Muscle of leg (tissue), 11 donors: ENCODE data around the gene PSME1. TPM values are rescaled to one million over a fixed set of nuclear protein-coding genes. Genes with fewer than 3 reads are reported as not detected.

Source experiments
- DNase-seq: peaks from one replicate; pipeline ENCODE4 v3.0.0; 2013
- H3K27ac ChIP-seq: one replicate; pipeline ENCODE4 v1.5.1; 2013; ENCODE audit warnings: mild to moderate bottlenecking, low read length, control low read depth
- H3K27me3 ChIP-seq: one replicate; pipeline ENCODE4 v1.6.1; 2013; ENCODE audit warnings: low read length; ENCODE audit not compliant: control insufficient read depth, insufficient read depth
- H3K36me3 ChIP-seq: one replicate; pipeline ENCODE4 v1.6.1; 2013; ENCODE audit warnings: low read length; ENCODE audit not compliant: control insufficient read depth, insufficient read depth
- H3K4me1 ChIP-seq: one replicate; pipeline ENCODE4 v1.6.1; 2013; ENCODE audit warnings: low read length; ENCODE audit not compliant: control insufficient read depth, insufficient read depth
- H3K4me3 ChIP-seq: one replicate; pipeline ENCODE4 v1.5.1; 2013; ENCODE audit warnings: low read length, control low read depth
- H3K9me3 ChIP-seq: replicated peaks from 2 replicates; pipeline ENCODE4 v1.6.1; 2013; ENCODE audit warnings: low read depth, low read length; ENCODE audit not compliant: control insufficient read depth
- WGBS: methylation state at CpG from one replicate; pipeline ENCODE4 v1.1.5; 2013; ENCODE audit warnings: missing lambda C conversion rate; ENCODE audit not compliant: insufficient coverage; 5-methylcytosine and 5-hydroxymethylcytosine counted together
- polyA plus RNA-seq, 8 donors: library from polyadenylated mRNA; unstranded; fragments of 120-200 nt; gene quantifications; one replicate each; pipeline versions ENCODE4 v1.2.1 to v1.2.3, GENCODE V29; 2013; ENCODE audit warnings: inconsistent platforms in 1 of 8, low replicate concordance in 1 of 8; ENCODE audit not compliant: insufficient read length in 8 of 8, insufficient read depth in 1 of 8
- total RNA-seq: library from RNA; stranded (reverse); fragments of 120-200 nt; gene quantifications from one replicate; pipeline ENCODE4 v1.2.4, GENCODE V29; 2013

Gene PSME1
- total and polyA plus RNA-seq, 9 donors, result 103 to 130 (median 116) TPM

DNA sequence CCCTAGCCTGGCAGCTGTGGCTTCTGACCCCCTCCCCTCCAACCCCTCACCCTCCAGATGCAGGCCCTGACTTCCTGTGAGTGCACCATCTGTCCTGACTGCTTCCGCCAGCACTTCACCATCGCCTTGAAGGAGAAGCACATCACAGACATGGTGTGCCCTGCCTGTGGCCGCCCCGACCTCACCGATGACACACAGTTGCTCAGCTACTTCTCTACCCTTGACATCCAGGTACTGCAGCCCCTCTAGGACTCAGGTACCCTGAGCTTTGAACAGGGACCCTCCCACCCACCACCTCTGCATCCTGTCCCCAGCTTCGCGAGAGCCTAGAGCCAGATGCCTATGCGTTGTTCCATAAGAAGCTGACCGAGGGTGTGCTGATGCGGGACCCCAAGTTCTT is 19.1 kb downstream of the PSME1 start:
- 93% methylated on average over 8 of the region's 10 CpGs for WGBS
- Histone ChIP-seq H3K27ac (no peak overlapping the region), H3K9me3 (no peaks in the 10 kb centered on the region), H3K27me3 (no peaks in the 10 kb centered on the region), H3K36me3 (peaks cover 75% of the 10 kb centered on the region), H3K4me3 (no peak overlapping the region), H3K4me1 (peaks cover 1% of the 10 kb centered on the region)
- no peak for DNase-seq

DNA sequence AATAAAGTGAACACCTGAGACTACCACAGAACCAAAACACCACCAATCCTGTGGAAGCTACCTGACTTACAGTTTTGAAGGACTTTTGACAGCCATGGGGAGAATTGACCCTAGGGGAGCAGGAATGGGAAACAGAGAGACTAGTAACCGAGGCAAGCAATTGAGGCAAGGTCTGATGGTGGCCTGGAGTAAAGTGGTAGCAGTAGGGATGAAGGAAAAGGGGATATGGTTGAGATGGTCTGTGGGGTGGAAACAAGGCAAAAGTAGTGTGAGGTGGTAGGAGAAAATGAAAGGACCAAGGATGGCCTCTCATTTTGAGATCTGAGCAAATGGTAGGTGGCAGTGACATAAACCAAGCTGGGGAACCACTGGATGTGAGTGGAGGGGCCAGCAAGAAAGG is 20.8 kb downstream of the PSME1 start:
- DNase-seq, result no peak
- Histone ChIP-seq H3K4me1 (peaks cover 10% of the 10 kb centered on the region), H3K27ac (no peak overlapping the region), H3K27me3 (no peaks in the 10 kb centered on the region), H3K4me3 (no peak overlapping the region), H3K36me3 (peaks cover 65% of the 10 kb centered on the region), H3K9me3 (no peaks in the 10 kb centered on the region)
- WGBS, result 90% methylated on average over 1 of the region's 1 CpG

DNA sequence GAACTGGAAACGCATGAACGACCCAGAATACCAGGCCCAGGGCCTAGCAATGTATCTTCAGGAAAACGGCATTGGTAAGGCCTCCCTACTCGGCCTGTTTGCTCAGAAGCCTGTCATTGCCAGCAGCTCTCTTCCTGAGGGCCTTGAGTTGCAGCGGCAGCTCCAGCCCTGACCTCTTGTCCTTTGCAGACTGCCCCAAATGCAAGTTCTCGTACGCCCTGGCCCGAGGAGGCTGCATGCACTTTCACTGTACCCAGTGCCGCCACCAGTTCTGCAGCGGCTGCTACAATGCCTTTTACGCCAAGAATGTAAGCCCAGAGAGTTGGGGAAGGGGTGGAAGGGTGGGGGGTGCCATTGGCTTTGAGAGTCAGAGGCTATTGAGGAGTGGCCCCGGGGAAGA is 21.3 kb downstream of the PSME1 start:
- H3K27ac ChIP-seq, result no peak overlapping the region
- peaks cover 65% of the 10 kb centered on the region for H3K36me3 ChIP-seq

GRCh38 chr14:24159777-24160498 is 23.9 kb downstream of the PSME1 start:
- no peak for DNase-seq
- no peaks in the 10 kb centered on the region for H3K9me3 ChIP-seq
- WGBS, result 97% methylated on average over 6 of the region's 11 CpGs
- H3K4me3 ChIP-seq, result no peak overlapping the region
- H3K27me3 ChIP-seq, result no peaks in the 10 kb centered on the region
- peaks cover 78% of the 10 kb centered on the region for H3K36me3 ChIP-seq
- peak overlapping the region; percentile 88 for H3K27ac ChIP-seq
- peaks cover 37% of the 10 kb centered on the region for H3K4me1 ChIP-seq

More for the DNA sequence above, 21.3 kb downstream of the PSME1 start:
- H3K4me3 ChIP-seq, result no peak overlapping the region
- peaks cover 15% of the 10 kb centered on the region for H3K4me1 ChIP-seq
- WGBS, result 95% methylated on average over 11 of the region's 12 CpGs
- DNase-seq, result no peak
- H3K9me3 ChIP-seq, result no peaks in the 10 kb centered on the region
- no peaks in the 10 kb centered on the region for H3K27me3 ChIP-seq

DNA sequence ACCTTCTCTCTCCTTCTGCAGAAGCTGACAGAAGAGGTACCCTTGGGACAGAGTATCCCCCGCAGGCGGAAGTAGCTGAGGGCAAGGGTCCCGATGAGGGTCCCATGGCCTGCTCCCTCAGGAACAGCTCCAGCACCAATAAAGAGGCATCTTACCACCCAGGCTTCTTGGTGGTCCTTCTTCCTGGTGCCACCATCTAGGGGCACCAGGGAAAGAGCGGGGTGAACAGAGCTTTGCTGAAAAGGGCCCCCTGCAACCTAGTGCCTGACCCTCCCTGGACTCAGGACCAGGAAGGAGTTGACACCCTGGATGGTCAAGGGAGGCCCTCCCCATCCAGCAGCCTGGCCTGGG is 24.5 kb downstream of the PSME1 start:
- no peak overlapping the region for H3K4me3 ChIP-seq
- H3K36me3 ChIP-seq, result peaks cover 78% of the 10 kb centered on the region
- H3K27ac ChIP-seq, result peak overlapping the region; percentile 88
- no peak for DNase-seq
- no peaks in the 10 kb centered on the region for H3K27me3 ChIP-seq
- no peaks in the 10 kb centered on the region for H3K9me3 ChIP-seq
- peaks cover 37% of the 10 kb centered on the region for H3K4me1 ChIP-seq
- 86% methylated on average over 4 of the region's 4 CpGs for WGBS

DNA sequence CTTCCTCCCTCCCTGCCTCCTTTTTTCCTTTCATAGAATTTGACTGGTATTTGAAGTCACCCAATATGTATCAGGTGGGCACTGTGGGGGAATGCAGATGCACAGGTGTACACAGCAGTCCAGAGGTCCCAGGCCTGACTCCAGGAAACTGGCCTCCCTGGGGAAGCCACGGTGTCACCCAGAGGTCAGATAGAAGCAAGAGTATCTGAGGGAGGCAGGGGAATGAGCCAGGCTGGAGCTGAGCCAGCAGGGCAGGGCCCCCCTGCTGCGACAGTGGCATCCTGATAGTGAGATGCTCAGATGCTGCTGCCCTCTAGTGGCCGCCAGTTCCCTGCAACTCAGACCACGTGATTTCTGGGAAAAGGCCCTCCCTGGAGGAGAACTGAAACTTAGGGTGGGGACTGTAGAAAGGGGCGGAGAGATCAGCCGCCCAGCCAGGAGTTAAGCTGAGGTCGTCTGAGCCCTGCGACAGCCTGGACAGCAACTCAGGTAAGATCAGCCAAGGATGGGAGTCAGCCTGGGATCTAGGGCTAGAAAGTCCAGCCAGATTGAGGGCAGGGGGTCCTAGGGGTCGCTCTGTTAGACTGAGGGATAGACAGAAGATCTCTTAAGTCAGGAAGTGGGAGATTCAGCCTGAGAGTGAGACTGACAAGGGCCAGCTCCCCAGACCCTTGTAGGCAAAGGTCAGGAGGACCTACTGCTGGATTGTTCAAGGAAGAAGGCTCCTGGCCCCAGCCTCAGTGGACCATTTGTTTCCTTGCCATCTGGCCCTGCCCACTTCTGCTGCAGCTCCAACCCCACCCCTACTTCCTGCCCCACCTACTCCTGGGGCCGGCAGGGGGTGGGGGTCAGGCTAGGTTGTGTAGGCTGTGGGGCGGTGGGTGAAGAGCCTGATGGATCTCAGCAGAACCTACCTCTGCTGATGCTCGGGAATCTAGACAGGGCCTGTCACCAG is 25.1 kb downstream of the PSME1 start, which contains the start of gene IRF9:
IRF9 (plus strand) TSS at position 416 of the 955 bp plus-strand sequence. CDS start 880 bp downstream, outside the sequence.
- peak within 1 kb of the TSS; percentile 91 for H3K4me3 ChIP-seq
- peak; percentile 97 for DNase-seq
- 0% methylated on average over 10 of the region's 12 CpGs for WGBS
- peak within 1 kb of the TSS; percentile 98 for H3K27ac ChIP-seq
- H3K27me3 ChIP-seq, result no peaks in the 10 kb centered on the region
- H3K9me3 ChIP-seq, result no peaks in the 10 kb centered on the region
- H3K36me3 ChIP-seq, result peaks cover 78% of the 10 kb centered on the region
- peaks cover 37% of the 10 kb centered on the region for H3K4me1 ChIP-seq

GRCh38 chr14:24162093-24162492 is 26.1 kb downstream of the PSME1 start:
- Histone ChIP-seq H3K9me3 (no peaks in the 10 kb centered on the region), H3K27me3 (no peaks in the 10 kb centered on the region), H3K4me3 (peak overlapping the region; percentile 91), H3K27ac (peak overlapping the region; percentile 98), H3K36me3 (peaks cover 79% of the 10 kb centered on the region), H3K4me1 (peaks cover 37% of the 10 kb centered on the region)
- 77% methylated on average over 5 of the region's 8 CpGs for WGBS
- DNase-seq, result no peak

DNA sequence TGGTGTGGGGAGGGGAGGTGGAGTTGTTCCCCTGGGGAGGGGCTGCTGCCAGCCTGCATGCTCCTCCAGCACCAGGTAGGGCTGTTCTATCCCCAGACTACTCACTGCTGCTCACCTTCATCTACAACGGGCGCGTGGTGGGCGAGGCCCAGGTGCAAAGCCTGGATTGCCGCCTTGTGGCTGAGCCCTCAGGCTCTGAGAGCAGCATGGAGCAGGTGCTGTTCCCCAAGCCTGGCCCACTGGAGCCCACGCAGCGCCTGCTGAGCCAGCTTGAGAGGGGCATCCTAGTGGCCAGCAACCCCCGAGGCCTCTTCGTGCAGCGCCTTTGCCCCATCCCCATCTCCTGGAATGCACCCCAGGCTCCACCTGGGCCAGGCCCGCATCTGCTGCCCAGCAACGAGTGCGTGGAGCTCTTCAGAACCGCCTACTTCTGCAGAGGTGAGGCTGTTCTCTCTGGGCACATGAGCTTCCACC is 28.6 kb downstream of the PSME1 start:
- WGBS, result 93% methylated on average over 14 of the region's 14 CpGs
- no peaks in the 10 kb centered on the region for H3K27me3 ChIP-seq
- no peaks in the 10 kb centered on the region for H3K9me3 ChIP-seq
- peaks cover 37% of the 10 kb centered on the region for H3K4me1 ChIP-seq
- peaks cover 80% of the 10 kb centered on the region for H3K36me3 ChIP-seq
- no peak for DNase-seq
- H3K27ac ChIP-seq, result no peak overlapping the region
- H3K4me3 ChIP-seq, result no peak overlapping the region

GRCh38 chr14:24165785-24166184 is 29.8 kb downstream of the PSME1 start:
- Histone ChIP-seq H3K36me3 (peaks cover 75% of the 10 kb centered on the region), H3K4me3 (no peak overlapping the region), H3K27ac (no peak overlapping the region), H3K27me3 (no peaks in the 10 kb centered on the region), H3K4me1 (peaks cover 29% of the 10 kb centered on the region), H3K9me3 (no peaks in the 10 kb centered on the region)
- DNase-seq, result no peak
- WGBS, result 93% methylated on average over 2 of the region's 5 CpGs
